Tongue (tissue), 2 donors: ENCODE results near the gene HACD3. TPM values are rescaled to one million over a fixed set of nuclear protein-coding genes. Genes with fewer than 3 reads are reported as not detected.
"Not testable (repeated sequence)": the region's sequence is repeated elsewhere in the genome, so short reads cannot be mapped to it uniquely, and the experiment has no call there.

ENCODE experiments used
- DNase-seq: peaks from one replicate; pipeline ENCODE4 v3.0.0-alpha.2; 2015
- total RNA-seq: library from RNA; depleted of rRNA; stranded (reverse); fragments of >200 nt; gene quantifications from one replicate; pipeline ENCODE4 v1.2.3, GENCODE V29; 2014

The HACD3 gene
- total RNA-seq, 1 donor from 2014 or later = 50.7 TPM

DNA sequence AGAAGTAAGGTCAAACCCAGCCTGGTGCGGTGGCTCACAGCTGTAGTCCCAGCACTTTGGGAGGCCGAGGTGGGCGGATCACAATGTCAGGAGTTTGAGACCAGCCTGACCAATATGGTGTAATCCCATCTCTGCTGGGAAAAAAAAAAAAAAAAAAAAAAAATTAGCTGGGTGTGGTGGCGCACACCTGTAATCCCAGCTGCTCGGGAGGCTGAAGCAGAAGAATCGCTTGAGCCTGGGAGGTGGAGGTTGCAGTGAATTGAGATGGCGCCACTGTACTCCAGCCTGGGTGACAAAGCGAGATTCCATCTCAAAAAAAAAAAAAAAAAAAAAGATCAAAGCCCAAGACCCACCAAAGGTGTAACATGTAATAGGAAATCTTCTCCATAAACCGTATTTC lies 19.0 kb downstream of the HACD3 start:
- DNase-seq = not testable (repeated sequence)

DNA sequence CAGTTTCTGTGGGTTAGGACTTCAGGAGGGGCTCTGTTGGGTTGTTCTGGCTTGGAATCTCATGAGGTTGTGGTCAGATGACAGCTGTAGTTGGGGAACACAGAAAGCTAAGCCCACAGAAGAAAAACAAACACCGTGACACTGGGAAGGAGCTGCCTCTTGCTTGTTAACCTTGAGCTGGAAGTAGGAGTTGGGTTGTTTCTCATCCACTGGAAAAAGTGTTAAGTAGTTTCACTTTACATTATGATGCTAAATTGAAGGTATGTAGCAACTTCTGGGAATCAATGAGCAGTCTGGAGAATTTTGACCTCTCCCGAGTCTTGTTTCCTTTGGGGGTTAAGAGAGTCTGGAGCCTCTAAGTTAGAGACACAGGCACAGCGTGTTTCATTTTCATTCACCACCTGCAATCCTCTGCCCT lies 20.4 kb downstream of the HACD3 start:
- no peak for DNase-seq

GRCh38 chr15:65551183-65551582 lies 20.9 kb downstream of the HACD3 start:
- no peak for DNase-seq

DNA sequence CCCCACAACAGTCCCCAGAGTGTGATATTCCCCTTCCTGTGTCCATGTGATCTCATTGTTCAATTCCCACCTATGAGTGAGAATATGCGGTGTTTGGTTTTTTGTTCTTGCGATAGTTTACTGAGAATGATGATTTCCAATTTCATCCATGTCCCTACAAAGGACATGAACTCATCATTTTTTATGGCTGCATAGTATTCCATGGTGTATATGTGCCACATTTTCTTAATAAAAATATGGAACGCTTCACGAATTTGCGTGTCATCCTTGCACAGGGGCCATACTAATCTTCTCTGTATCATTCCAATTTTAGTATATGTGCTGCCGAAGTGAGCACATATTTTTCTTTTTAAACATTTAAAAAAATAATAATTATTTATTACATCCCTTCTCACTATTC lies 22.6 kb downstream of the HACD3 start:
- DNase-seq = not testable (repeated sequence)

DNA sequence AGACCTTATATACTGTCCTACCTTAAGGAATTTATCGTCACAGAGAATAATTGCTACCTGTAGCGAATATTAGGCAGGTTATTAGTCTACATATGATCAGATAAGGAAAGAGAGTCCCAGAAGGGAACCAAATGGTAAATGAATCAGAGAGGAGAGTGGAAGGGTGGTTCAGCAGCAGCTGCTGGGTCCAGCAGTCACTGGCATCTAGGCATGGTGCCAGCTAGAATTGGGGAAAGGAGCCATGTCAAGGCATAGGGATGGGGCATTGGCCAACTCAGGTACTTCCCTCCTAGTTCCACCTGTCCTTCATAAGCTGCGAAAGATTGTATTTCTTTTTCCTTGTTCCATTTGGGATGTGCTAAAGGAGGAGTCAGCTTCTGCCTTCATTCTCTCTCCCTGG lies 23.4 kb downstream of the HACD3 start:
- peak; percentile 20 for DNase-seq

DNA sequence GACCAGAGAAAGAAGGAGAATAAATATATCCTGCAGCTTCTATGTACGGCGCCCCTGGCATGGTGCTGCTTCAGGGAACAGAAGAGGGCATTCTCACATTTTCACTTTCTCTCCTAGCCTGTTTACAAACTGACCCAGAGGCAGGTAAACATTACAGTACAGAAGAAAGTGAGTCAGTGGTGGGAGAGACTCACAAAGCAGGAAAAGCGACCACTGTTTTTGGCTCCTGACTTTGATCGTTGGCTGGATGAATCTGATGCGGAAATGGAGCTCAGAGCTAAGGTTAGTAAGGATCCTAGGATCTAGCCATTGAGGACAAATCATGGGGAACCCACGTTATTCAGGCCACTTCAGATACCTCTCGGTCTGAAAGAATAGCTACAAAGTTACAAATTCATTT lies 26.4 kb downstream of the HACD3 start:
- DNase-seq = no peak

GRCh38 chr15:65558336-65558735 lies 28.1 kb downstream of the HACD3 start:
- DNase-seq = no peak

DNA sequence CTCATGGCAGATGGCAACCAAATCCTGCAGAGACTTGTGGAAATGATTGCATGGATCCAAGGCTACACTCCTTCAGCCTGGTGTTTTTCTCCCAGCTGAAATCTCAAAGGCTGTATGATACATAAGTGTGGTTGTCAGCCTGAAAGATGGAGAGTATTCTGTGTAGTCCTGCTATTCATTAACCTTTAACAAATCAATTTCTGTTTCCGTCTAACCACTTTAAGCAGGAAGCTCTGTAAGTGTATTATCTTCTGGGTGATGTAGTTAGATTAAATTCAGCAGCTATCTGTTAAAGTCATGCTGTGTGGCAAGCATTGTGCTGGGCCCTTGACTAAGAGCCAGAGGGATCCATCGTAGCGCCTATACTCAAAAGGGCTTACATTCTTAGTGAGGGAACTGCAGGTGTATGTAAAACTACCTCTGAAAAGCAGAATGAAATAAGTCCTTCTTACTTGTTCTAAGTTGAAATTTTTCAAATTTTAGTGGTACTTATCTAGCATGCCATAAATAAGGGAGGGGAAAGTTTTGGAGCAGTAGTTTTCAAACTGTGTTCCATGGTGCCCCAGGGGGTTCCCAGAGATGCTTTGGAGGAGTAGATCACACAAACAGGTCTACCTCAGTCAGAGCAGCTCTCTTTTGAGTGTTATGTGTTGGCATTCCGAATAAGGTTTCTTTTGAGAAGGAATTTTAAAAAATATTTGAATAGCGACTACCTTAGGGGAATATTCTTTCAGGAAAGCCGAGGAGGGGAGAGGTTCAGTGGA lies 28.9 kb downstream of the HACD3 start:
- no peak for DNase-seq

DNA sequence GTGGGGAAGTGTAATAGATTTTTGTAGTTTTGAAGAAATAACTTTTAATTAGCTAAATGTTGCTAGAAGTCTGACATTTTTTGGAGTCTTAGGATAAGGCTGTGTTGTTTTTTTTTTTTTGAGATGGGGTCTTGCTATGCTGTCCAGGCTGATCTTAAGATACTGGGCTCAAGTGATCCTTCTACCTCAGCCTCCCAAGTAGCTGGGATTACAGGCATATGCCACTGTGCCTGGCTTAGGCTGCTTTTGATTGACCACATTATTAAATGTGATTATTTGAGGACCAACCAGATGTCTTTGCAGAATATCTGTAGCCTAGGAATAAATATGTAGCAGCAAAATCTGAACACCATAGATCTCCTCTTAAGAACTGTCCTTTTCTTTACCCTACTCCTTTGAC lies 29.7 kb downstream of the HACD3 start:
- no peak for DNase-seq

DNA sequence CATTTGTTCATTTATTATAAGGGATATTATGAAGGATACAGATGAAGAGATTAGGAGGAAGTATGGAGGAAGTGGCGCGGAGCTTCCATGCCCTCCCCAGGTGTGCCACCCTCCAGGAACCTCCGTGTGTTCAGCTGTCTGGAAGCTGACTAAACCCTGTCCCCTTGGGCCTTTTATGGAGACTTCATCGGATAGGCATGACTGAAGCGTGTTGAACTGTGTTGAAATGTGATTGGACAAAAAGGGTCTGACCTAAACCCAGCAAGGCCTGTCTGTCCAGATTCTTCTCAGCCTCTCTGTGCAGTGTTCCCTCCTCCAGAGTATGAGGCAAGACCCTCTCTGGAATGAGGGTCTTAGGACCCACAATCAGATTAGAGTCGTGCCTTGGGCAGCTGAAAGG lies 31.7 kb downstream of the HACD3 start:
- DNase-seq = no peak

DNA sequence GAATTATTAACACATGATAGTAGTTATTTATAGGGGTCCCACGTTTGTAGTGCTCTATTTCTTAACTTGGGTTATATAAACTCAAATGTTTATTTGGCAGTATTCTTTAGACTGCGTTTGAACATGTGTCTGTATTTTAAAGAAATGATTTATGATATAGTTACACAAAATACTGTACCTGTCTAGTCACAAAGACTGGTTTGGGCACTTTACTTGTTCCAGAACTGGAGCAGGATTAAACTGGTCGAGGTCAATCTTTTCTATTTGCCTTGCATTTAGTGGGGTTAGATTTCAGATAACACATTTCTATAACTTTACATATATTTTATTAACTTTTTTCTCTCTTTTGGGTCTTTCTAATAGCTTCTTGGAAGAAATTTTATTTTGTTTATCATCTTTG lies 39.5 kb downstream of the HACD3 start:
- DNase-seq = no peak

DNA sequence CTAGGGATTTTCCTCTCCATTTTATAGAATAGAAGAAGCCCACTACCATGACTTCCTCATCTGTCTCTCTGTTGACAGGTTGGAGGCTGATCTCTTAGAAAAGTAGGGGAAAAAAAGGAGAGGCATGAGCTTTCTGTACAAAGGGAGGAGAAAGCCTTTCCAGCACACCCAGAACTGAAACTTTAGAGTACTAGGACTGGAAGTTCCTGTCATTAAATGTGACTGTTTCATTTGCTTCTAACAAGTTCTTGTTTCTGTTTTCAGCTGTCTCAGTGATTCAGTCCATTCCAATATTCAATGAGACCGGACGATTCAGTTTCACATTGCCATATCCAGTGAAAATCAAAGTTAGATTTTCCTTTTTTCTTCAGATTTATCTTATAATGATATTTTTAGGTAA lies 41.7 kb downstream of the HACD3 start:
- no peak for DNase-seq

DNA sequence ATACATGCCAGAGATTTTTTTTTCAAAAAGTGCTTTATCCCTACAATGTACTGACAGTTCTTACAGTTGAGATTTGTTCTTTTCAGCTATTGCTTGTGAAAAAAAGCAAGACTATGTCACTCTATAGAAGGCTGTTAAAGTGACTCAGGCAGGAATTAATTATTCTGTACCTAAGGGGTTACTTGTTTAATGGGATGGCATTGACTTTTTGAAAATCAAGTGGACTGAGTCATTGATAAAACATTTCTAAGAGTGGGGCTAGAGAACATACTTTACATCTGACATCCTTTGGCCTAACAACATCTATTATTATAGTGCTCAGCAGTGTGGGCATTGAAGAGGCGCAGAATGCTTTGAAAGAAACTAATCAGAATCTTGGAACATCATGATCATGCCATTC lies 46.4 kb downstream of the HACD3 start:
- no peak for DNase-seq

DNA sequence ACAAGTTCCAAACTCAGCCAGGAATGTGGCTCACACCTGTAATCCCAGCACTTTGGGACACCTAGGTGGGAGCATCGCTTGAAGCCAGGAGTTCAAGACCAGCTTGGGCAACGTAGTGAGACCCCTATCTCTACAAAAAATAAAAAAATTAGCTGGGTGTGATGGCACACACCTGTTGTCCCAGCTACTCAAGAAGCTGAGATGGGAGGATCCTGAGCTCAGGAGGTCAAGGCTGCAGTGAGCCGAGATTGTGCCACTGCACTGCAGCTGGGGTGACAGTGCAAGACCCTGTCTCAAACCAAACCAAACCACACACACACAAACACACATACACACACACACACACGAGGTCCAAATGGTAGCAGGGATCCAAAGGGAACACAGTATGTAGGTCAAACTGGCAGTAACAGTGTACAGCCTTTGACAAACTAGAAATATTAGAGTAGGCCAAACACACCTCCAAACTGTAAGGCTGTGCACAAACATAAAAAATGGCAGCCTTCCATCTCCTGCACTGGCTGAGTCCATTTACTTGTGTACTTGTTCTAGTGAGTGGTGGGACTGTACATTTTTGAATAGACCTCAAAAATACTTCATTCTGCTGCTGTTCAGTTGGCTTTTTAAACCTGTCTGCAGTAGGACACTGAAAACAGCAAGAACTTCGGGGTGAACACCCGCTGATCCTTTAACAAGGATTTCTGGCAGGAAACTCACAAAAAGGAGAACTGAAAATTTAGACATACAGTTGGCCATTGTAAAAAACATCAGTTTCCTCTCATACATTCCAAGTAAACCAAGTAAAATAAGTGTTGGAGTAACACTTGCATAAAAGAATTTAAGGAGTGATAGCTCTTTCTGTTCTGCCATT lies 47.1 kb downstream of the HACD3 start:
- no peak for DNase-seq

DNA sequence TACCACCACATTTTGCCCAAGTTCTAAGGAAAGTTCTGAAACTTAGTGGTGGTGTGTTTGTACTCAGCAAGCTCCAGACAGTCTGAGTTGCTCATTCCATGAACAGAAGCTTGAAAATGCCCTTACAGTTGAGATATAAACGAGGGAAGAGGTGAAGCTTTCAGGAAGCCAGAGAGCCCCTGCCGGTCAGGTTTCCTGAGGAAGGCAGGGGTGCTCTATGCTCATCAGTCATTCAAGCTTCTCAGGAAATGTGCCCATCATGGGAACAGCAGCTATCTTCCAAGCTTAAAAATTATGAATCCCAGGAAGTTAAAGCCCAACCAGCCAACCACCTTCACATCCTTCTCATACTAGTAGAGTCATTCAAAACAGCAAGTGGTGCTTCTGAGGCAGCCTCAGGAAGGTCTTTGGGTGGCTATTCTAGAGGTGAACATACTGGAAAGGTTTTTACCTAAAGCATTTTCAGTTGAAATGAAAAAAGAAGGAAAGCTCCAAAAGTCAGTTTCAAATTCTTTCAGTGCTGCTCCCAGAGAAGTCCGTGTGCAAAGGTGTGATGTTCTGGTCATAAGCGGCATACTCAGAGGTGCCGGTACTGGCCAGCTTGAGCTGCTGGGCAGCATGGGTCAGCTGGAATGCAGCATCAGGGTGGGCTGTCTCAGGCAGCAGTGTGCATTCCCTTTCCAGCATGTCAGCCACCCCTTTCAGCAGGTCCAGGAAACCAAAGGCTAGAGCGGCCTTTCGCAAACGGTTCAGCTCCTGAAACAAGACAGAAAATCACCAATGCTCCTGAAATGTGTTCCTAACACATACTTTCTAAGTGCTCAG lies 48.9 kb downstream of the HACD3 start:
- no peak for DNase-seq

GRCh38 chr15:65579762-65580161 lies 49.5 kb downstream of the HACD3 start:
- no peak for DNase-seq

GRCh38 chr15:65580287-65580686 lies 50.0 kb downstream of the HACD3 start:
- DNase-seq = no peak

GRCh38 chr15:65583701-65584100 lies 53.4 kb downstream of the HACD3 start:
- peak; percentile 36 for DNase-seq

- no peak for DNase-seq
These were observed 54.0 kb downstream of the HACD3 start for GRCh38 chr15:65584241-65584640.

DNA sequence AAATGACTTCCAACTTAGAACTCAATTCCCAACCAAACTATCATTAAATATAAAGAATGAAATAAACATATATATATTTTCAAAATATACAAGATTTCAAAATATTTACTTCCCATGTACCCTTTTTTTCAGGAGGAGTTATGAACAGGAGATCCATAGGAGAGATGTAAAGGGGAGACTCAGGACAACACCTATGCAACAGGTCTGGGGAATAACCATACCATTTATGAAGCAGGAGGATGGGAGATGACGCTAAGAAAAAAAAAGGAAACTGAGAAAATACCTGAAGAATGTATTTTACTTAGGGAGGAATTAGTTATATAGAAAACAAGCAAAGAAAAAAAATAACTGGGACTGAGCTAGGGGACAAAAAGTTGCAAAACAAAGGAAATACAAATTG lies 56.8 kb downstream of the HACD3 start:
- DNase-seq = no peak

- peak; percentile 23 for DNase-seq
These were observed 65.7 kb downstream of the HACD3 start for GRCh38 chr15:65595960-65596359.

GRCh38 chr15:65598468-65598867 lies 68.2 kb downstream of the HACD3 start:
- no peak for DNase-seq

DNA sequence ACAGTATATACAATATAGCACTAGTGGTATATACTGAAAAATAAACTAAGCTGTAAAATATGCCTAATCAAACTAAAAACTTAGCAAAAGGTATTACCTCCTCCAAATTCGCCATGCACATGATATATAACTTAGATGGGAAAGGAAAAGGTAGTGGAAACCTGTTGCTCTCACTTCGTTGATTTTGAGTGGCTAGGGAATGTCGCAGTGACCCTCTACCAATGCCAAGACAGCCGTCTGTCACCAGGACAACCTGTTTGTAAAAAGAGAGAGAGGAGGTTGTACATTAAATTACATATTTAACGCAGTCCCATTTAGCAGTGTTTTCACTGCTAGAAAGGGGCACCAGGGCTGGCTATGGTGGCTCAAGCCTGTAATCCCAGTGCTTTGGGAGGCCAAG lies 69.4 kb downstream of the HACD3 start:
- no peak for DNase-seq
